GM19452 (cell line): ENCODE measurements around the gene CHD1L.
A peak's percentile ranks its signal among the peaks of the same experiment; 100 is the strongest.
"Not testable (repeated sequence)": the region's sequence is repeated elsewhere in the genome, so short reads cannot be mapped to it uniquely, and the experiment has no call there.

Source experiments
- ATAC-seq: cut with Tn5 transposase; IDR thresholded peaks from one replicate; pipeline ENCODE4 v1.9.1; 2021; ENCODE audit not compliant: unreplicated experiment

Gene CHD1L

GRCh38 chr1:147242449-147243227 is at the start of gene CHD1L:
Gene CHD1L, plus strand, starts transcription at chr1:147242684. Its CDS starts 20 bp downstream, at chr1:147242704.
- ATAC-seq: peak; percentile 84

- ATAC-seq: not testable (repeated sequence)
Measured at GRCh38 chr1:147197324-147197723, 45.2 kb upstream of the CHD1L start.

- no peak for ATAC-seq
Measured at GRCh38 chr1:147201276-147201675, 41.2 kb upstream of the CHD1L start.

- ATAC-seq: no peak
Measured at GRCh38 chr1:147201786-147202185, 40.7 kb upstream of the CHD1L start.

GRCh38 chr1:147202576-147202975 is 39.9 kb upstream of the CHD1L start:
- no peak for ATAC-seq

- no peak for ATAC-seq
Measured at GRCh38 chr1:147204080-147204479, 38.4 kb upstream of the CHD1L start.

GRCh38 chr1:147207192-147207591 is 35.3 kb upstream of the CHD1L start:
- ATAC-seq: no peak

GRCh38 chr1:147208619-147209018 is 33.9 kb upstream of the CHD1L start:
- no peak for ATAC-seq

GRCh38 chr1:147209825-147210821 is 32.4 kb upstream of the CHD1L start:
- no peak for ATAC-seq

- ATAC-seq: no peak
Measured at GRCh38 chr1:147210987-147211386, 31.5 kb upstream of the CHD1L start.

GRCh38 chr1:147211577-147211976 is 30.9 kb upstream of the CHD1L start:
- no peak for ATAC-seq

- ATAC-seq: no peak
Measured at GRCh38 chr1:147213271-147213670, 29.2 kb upstream of the CHD1L start.

- ATAC-seq: no peak
Measured at GRCh38 chr1:147214325-147214724, 28.2 kb upstream of the CHD1L start.

GRCh38 chr1:147214842-147215539 is 27.5 kb upstream of the CHD1L start:
- no peak for ATAC-seq

- no peak for ATAC-seq
Measured at GRCh38 chr1:147215540-147215916, 27.0 kb upstream of the CHD1L start.

- no peak for ATAC-seq
Measured at GRCh38 chr1:147216124-147216523, 26.4 kb upstream of the CHD1L start.

GRCh38 chr1:147217141-147217540 is 25.3 kb upstream of the CHD1L start:
- no peak for ATAC-seq

GRCh38 chr1:147218606-147219005 is 23.9 kb upstream of the CHD1L start:
- no peak for ATAC-seq

GRCh38 chr1:147223740-147224615 is 18.5 kb upstream of the CHD1L start:
- ATAC-seq: no peak

- peak; percentile 64 for ATAC-seq
Measured at GRCh38 chr1:147225193-147225730, 17.2 kb upstream of the CHD1L start, which contains the start of gene FMO5. Gene FMO5, minus strand, starts transcription at chr1:147225339. Its CDS starts 310 bp downstream, at chr1:147225029.
